ENCODE measurements around the gene NFATC1.

NFATC1 gene

DNA sequence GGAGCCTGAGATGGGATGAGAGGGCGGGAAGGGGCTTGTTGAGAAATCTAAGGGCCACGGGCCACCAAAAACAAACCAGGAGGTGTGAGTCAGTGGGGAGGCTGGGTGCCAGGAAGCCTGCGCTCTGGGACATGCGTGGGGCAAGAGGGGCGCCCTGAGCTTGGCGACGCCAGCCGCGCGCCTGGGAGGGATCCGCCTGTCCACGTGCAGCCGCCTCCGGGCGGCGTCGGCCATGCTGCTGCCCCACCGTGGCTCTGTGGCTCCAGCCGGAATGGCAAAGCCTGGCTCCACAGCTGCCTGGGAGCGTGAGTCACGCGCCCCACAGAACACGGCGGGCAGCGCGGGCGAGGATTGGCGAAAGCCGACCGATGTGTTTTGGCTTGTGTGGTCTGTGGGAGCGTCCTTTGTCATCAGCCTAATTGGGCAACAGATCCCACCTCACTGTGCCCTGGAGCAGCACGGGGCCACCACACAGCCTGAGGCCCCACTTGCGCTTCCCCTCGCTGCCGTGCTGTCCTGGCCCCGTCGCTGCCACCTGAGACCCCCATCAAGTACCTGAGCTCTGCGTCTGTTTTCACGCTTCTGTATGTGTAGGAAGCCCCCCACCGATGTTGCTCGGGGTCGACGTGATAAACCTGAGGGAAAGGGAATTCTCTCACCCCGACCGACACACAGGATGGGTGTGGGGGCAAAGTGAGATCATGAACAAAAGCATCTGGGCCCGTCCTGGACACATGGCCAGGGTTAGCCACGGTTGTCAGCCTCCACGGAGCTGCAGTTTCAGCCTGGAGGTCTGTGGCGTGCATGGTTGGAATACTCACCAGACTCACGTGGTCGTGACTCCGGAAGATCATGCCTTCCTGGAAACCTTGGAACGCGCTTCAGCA lies 80.5 kb downstream of the NFATC1 start:
- Histone ChIP-seq H3K27ac (ENCODE audit: poor library complexity, severe bottlenecking) (no peak overlapping the region), H3K9me3 (ENCODE audit: severe bottlenecking) (no peaks in the 10 kb centered on the region), H3K4me3 (ENCODE audit: severe bottlenecking) (no peak overlapping the region), H3K36me3 (ENCODE audit: low read depth) (no peaks in the 10 kb centered on the region), H3K27me3 (ENCODE audit: insufficient read depth, poor library complexity, severe bottlenecking) (no peaks in the 10 kb centered on the region), H3K4me1 (ENCODE audit: insufficient read depth, poor library complexity, severe bottlenecking) (no peaks in the 10 kb centered on the region)
- no peak for ATAC-seq (ENCODE audit: low read depth)
- TF ChIP-seq CTCF (IDR thresholded peaks at IDR 0.05; ENCODE audit: poor library complexity, severe bottlenecking), result no peak
- DNase-seq (ENCODE audit: low spot score), result peak; percentile 30

DNA sequence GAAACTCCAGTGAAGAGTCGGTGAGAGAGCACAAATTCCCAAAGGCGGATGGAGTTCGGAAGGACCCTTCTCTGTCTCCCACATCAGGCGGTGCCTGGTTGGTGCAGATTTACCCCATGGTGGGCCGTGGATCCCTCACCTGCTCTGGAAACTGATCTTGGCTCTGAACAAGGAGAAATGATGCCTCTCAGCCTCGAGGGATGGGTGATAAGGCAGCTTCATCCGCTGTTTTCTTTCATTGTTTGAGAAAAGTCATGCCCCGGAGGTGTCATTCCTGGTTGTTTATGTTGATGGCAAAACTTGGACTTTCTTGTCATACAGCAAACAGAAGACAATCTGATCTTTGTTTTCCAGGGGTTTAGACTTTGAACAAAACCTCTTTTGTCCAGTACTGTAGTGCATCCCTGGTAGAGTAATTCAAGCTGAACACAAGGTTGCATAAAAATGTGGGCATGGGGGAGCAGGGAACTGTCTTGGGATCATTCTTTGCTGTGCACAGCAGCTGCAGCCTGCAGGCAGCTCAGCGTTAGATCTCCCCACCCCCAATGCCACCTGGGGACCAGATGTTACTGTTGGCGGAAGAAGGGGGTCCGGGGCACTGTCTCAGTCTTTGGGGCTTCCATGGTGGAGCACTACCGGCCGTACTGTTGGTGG lies 81.3 kb downstream of the NFATC1 start:
- ATAC-seq (ENCODE audit: low read depth) (no peak), DNase-seq (ENCODE audit: low spot score) (peak; percentile 6)
- no peak overlapping the region for H3K4me3 ChIP-seq (ENCODE audit: severe bottlenecking)
- H3K36me3 ChIP-seq (ENCODE audit: low read depth), result no peaks in the 10 kb centered on the region
- no peaks in the 10 kb centered on the region for H3K4me1 ChIP-seq (ENCODE audit: insufficient read depth, poor library complexity, severe bottlenecking)
- no peak for TF ChIP-seq CTCF (IDR thresholded peaks at IDR 0.05; ENCODE audit: poor library complexity, severe bottlenecking)
- H3K27ac ChIP-seq (ENCODE audit: poor library complexity, severe bottlenecking), result no peak overlapping the region
- H3K9me3 ChIP-seq (ENCODE audit: severe bottlenecking), result no peaks in the 10 kb centered on the region
- H3K27me3 ChIP-seq (ENCODE audit: insufficient read depth, poor library complexity, severe bottlenecking), result no peaks in the 10 kb centered on the region

DNA sequence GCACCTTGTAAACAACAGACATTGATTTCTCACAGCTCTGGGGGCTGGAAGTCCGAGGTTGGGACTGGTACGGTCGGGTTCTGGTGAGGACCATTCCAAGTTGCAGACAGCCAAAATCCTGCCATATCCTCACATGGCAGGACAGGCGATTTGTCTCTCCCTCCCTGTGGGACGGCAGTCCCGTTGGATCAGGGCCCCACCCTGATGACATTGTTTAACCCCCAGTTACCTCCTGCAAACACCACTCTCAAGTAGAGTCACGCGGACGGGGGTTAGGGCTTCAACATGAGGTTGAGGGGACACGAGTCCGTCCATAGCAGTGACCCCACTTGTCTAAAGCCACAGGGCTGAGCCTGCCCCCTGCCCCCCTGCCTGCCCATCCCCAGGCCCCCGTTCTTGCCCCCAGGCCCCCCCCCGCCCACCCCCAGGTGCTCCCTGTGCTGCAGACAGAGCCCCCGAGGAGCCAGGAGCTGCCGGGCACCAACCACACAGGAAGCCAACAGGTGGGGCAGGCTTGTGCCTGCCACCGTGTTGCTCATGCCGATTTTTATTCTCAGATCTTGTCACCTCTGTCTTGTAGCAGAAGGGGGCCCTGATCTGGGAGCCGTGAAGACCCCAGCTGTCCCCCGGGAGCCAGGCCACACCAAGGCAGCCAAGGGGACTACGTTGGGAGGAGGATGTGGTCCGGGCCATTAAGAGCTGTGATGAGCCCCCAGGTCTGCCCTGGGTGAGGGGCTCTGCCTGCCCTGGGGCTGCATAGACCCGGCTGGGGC lies 82.2 kb downstream of the NFATC1 start:
- no peaks in the 10 kb centered on the region for H3K27me3 ChIP-seq (ENCODE audit: insufficient read depth, poor library complexity, severe bottlenecking)
- no peak for TF ChIP-seq CTCF (IDR thresholded peaks at IDR 0.05; ENCODE audit: poor library complexity, severe bottlenecking)
- H3K4me1 ChIP-seq (ENCODE audit: insufficient read depth, poor library complexity, severe bottlenecking), result no peaks in the 10 kb centered on the region
- no peak for ATAC-seq (ENCODE audit: low read depth)
- peak; percentile 41 for DNase-seq (ENCODE audit: low spot score)
- H3K4me3 ChIP-seq (ENCODE audit: severe bottlenecking), result no peak overlapping the region
- H3K36me3 ChIP-seq (ENCODE audit: low read depth), result no peaks in the 10 kb centered on the region
- no peaks in the 10 kb centered on the region for H3K9me3 ChIP-seq (ENCODE audit: severe bottlenecking)
- H3K27ac ChIP-seq (ENCODE audit: poor library complexity, severe bottlenecking), result no peak overlapping the region

DNA sequence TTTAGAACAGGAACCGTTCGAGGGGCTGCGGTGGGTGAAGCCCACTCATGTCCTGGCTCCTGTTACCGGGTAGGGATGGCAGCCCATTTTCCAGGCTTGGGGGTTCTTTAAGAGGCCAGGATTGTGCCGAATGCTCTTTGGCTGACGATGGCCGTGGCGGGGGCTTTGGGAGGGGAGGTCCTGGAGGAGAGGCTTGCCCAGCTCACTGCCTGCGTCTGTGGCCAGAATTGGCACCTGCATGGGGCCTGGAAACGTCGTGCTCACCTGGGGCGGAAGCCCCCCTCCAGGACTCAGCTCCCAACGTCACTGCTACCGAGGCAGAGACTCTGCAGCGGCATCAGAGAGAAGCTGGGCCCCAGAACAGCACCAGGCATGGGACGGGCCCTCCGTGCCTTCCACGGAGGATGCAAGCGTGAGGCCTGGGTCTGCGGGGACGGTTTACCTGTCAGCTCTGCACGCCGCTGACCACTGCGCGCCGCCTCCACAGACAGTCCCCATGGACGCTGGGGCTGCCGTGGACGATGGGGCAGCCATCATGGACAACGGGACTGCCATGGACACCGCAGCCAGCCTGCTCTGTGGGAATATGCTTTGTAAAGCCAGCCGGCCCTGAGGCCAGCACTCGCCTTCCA lies 82.9 kb downstream of the NFATC1 start:
- no peak for TF ChIP-seq CTCF (IDR thresholded peaks at IDR 0.05; ENCODE audit: poor library complexity, severe bottlenecking)
- H3K27ac ChIP-seq (ENCODE audit: poor library complexity, severe bottlenecking), result no peak overlapping the region
- H3K4me1 ChIP-seq (ENCODE audit: insufficient read depth, poor library complexity, severe bottlenecking), result no peaks in the 10 kb centered on the region
- H3K27me3 ChIP-seq (ENCODE audit: insufficient read depth, poor library complexity, severe bottlenecking), result no peaks in the 10 kb centered on the region
- no peaks in the 10 kb centered on the region for H3K9me3 ChIP-seq (ENCODE audit: severe bottlenecking)
- no peak overlapping the region for H3K4me3 ChIP-seq (ENCODE audit: severe bottlenecking)
- ATAC-seq (ENCODE audit: low read depth) (no peak), DNase-seq (ENCODE audit: low spot score) (peak; percentile 58)
- H3K36me3 ChIP-seq (ENCODE audit: low read depth), result no peaks in the 10 kb centered on the region
